Calu3 (cell line): ENCODE measurements around the gene GPC3. TPM values are rescaled to one million over a fixed set of nuclear protein-coding genes. Genes with fewer than 3 reads are reported as not detected.

ENCODE experiments used
- BruUV-seq: library from RNA; stranded (reverse); fragments of 400-500 nt; replicated peaks from 2 replicates; lab custom pipeline; 2021; lab: Mats Ljungman, UMichigan
- CTCF ChIA-PET: fragments of 300-600 bp; sonication (Branson Sonifier 250); formaldehyde crosslinking; loops from one replicate; lab custom pipeline; 2022; ENCODE audit warnings: antibody characterized with exemption; lab: Charles Lee
- DNase-seq: peaks from one replicate; pipeline ENCODE4 v3.0.0; 2022
- H3K27ac Mint-ChIP-seq: one replicate; pipeline ENCODE4 v1.8.0; 2022; ENCODE audit warnings: mixed read lengths; ENCODE audit not compliant: unreplicated experiment
- H3K27me3 Mint-ChIP-seq: one replicate; pipeline ENCODE4 v1.8.0; 2022; ENCODE audit warnings: mixed read lengths; ENCODE audit not compliant: unreplicated experiment
- H3K36me3 Mint-ChIP-seq: one replicate; pipeline ENCODE4 v1.8.0; 2022; ENCODE audit warnings: mild to moderate bottlenecking, moderate library complexity, mixed read lengths; ENCODE audit not compliant: insufficient read depth, unreplicated experiment
- H3K4me1 Mint-ChIP-seq: one replicate; pipeline ENCODE4 v1.8.0; 2022; ENCODE audit warnings: mild to moderate bottlenecking, low read depth, mixed read lengths; ENCODE audit not compliant: unreplicated experiment
- H3K4me3 Mint-ChIP-seq: one replicate; pipeline ENCODE4 v1.8.0; 2022; ENCODE audit warnings: mild to moderate bottlenecking, low read depth, moderate library complexity, mixed read lengths; ENCODE audit not compliant: unreplicated experiment
- H3K9me3 Mint-ChIP-seq: one replicate; pipeline ENCODE4 v1.8.0; 2022; ENCODE audit warnings: low read depth, mixed read lengths; ENCODE audit not compliant: unreplicated experiment
- CTCF ChIP-seq: fragments of 200-600 bp; IDR thresholded peaks from one replicate; pipeline ENCODE4 v1.8.0; 2022; ENCODE audit warnings: antibody characterized with exemption; ENCODE audit not compliant: unreplicated experiment
- intact Hi-C: fragments of 100-400 bp; cut with micrococcal nuclease; formaldehyde crosslinking; loops from one replicate; pipeline ENCODE4 v1.10.0; 2022; ENCODE audit not compliant: unreplicated experiment
- total RNA-seq: library from RNA; stranded (reverse); gene quantifications from 2 replicates; pipeline ENCODE4 v1.2.3, GENCODE V29; 2022

The GPC3 gene
- total RNA-seq, 1 experiment from 2014 or later = 2.3 TPM

GRCh38 chrX:133815496-133815895 lies 169.9 kb downstream of the GPC3 start:
- CTCF ChIA-PET = no interaction called here
- DNase-seq = no peak
- Mint-ChIP-seq H3K4me1 (peaks cover 9% of the 10 kb centered on the region), H3K27ac (no peak overlapping the region), H3K4me3 (no peak overlapping the region), H3K9me3 (no peaks in the 10 kb centered on the region), H3K36me3 (no peaks in the 10 kb centered on the region), H3K27me3 (no peaks in the 10 kb centered on the region)
- BruUV-seq = no TSS peak
- no peak for TF ChIP-seq CTCF
- intact Hi-C loops = no loop called here

- no peak for DNase-seq
- no peaks in the 10 kb centered on the region for H3K36me3 Mint-ChIP-seq
- no peak overlapping the region for H3K27ac Mint-ChIP-seq
- no peaks in the 10 kb centered on the region for H3K27me3 Mint-ChIP-seq
- intact Hi-C loops = no loop called here
- BruUV-seq = no TSS peak
- CTCF ChIA-PET = no interaction called here
- no peak for TF ChIP-seq CTCF
- H3K9me3 Mint-ChIP-seq = no peaks in the 10 kb centered on the region
- peaks cover 15% of the 10 kb centered on the region for H3K4me1 Mint-ChIP-seq
- no peak overlapping the region for H3K4me3 Mint-ChIP-seq
These were observed 171.4 kb downstream of the GPC3 start for GRCh38 chrX:133813971-133814370.

GRCh38 chrX:133812402-133812801 lies 173.0 kb downstream of the GPC3 start:
- no peaks in the 10 kb centered on the region for H3K27me3 Mint-ChIP-seq
- H3K4me3 Mint-ChIP-seq = no peak overlapping the region
- H3K9me3 Mint-ChIP-seq = no peaks in the 10 kb centered on the region
- H3K4me1 Mint-ChIP-seq = peaks cover 15% of the 10 kb centered on the region
- H3K27ac Mint-ChIP-seq = no peak overlapping the region
- BruUV-seq = no TSS peak
- TF ChIP-seq CTCF = no peak
- H3K36me3 Mint-ChIP-seq = no peaks in the 10 kb centered on the region
- CTCF ChIA-PET = no interaction called here
- peak; percentile 11 for DNase-seq
- intact Hi-C loops = no loop called here

GRCh38 chrX:133810925-133811324 lies 174.5 kb downstream of the GPC3 start:
- Mint-ChIP-seq H3K36me3 (no peaks in the 10 kb centered on the region), H3K27me3 (no peaks in the 10 kb centered on the region), H3K4me3 (no peak overlapping the region), H3K4me1 (peaks cover 15% of the 10 kb centered on the region), H3K9me3 (no peaks in the 10 kb centered on the region), H3K27ac (no peak overlapping the region)
- no peak for DNase-seq
- CTCF ChIA-PET = interaction anchor here (1.0 to 1.3 kb wide), 3 partner anchors 18 to 28 kb away, joined by 4 to 5 read pairs (median 5); no protein-coding TSS in a partner anchor
- intact Hi-C loops = no loop called here
- no peak for TF ChIP-seq CTCF
- BruUV-seq = no TSS peak
